Stimulated activated naive CD8-positive, alpha-beta T cell treated with anti-CD3 and anti-CD28 coated beads, Interleukin-15, amount 100 ng/mL, for 72 hours (primary cell): Measurements from ENCODE around the gene CTTNBP2NL.
"Not testable (repeated sequence)": the region's sequence is repeated elsewhere in the genome, so short reads cannot be mapped to it uniquely, and the experiment has no call there.

Experiments used
- ATAC-seq: fragments of 150-1000 bp; cut with Tn5 transposase; 2 replicates; pipeline ENCODE4 v1.10.0; 2021; ENCODE audit warnings: mild to moderate bottlenecking, moderate library complexity
- DNase-seq, 2 donors: peaks; one replicate each; pipeline ENCODE4 v3.0.0; 2021 to 2022
- H3K27ac Mint-ChIP-seq, 2 donors: one replicate each; pipeline ENCODE4 v1.8.0; 2022; ENCODE audit warnings: mild to moderate bottlenecking in 2 of 2, mixed read lengths in 2 of 2, moderate library complexity in 2 of 2
- H3K27me3 Mint-ChIP-seq: one replicate; pipeline ENCODE4 v1.8.0; 2022; ENCODE audit warnings: mixed read lengths
- H3K4me1 Mint-ChIP-seq: one replicate; pipeline ENCODE4 v1.8.0; 2022; ENCODE audit warnings: mild to moderate bottlenecking, mixed read lengths
- H3K4me3 Mint-ChIP-seq, 2 donors: one replicate each; pipeline ENCODE4 v1.8.0; 2022; ENCODE audit warnings: mild to moderate bottlenecking in 2 of 2, mixed read lengths in 2 of 2, moderate library complexity in 1 of 2
- H3K9me3 Mint-ChIP-seq, 2 donors: one replicate each; pipeline ENCODE4 v1.8.0; 2022; ENCODE audit warnings: mixed read lengths in 2 of 2

Gene CTTNBP2NL

DNA sequence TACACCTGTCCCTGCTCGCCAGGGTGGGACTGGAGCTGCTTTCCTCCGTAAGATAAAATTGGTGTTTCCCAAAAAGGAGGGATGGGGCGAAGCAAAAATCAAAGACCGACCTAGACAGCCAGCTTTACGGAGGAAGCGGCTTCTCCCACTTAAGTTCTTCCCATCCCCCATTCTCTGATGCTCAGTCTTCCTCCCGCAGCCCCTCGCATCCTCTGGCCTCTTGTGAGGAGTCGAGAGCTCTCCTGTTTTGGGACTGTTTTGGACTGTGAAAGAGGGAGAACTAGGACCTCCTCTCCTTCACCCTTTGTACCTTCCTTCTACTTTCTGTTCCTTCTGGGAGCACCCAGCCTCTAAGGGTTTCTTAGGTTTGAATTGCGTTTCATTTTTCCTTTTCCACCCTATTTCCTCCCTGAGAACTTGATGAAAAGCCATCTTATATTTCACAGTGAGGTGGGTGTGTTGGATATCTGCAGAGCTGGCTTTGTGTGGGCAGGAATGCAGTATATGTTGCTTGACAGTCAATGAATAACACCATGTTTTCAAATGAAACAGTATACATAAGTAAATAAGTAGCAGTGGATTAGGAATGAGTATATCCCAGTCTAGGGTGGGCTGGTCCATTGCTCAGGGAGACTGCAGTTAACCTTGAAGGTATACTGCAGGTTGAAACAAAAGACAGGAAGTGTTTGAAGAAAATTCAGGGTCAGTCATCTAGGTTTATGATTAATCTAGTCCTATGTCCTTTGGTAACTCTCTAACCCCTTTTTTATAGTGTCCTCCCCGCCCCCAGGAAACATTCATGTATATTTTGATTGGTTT lies 848 bp downstream of the CTTNBP2NL start:
- Mint-ChIP-seq H3K27me3 (peaks cover 29% of the 10 kb centered on the region), H3K27ac (peak overlapping the region in 1 of 2 donors; percentile 37)
- no peak for ATAC-seq

DNA sequence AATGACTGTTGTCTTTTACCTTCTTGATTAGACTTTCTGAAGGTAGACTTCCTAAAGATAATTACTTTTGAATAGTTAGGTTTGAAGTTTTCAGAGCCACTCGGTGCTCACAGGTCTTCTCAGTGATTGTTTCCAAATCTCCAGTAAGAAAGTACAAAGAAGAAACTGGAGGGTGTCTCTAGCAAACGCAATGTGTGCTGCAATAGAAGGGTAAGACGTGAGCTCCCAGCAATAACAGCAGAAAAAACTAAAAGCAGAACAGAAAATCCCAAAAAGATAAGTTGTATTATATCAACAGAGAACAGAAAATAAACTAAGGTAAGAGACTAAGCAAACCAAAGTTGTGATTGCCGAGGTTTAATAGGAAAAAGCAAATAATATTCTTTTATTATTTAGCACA lies 1.8 kb downstream of the CTTNBP2NL start:
- no peak overlapping the region for H3K27ac Mint-ChIP-seq
- H3K4me1 Mint-ChIP-seq: peaks cover 32% of the 10 kb centered on the region
- H3K27me3 Mint-ChIP-seq: peaks cover 21% of the 10 kb centered on the region
- DNase-seq (no peak), ATAC-seq (no peak)
- no peak overlapping the region for H3K4me3 Mint-ChIP-seq
- H3K9me3 Mint-ChIP-seq: no peaks in the 10 kb centered on the region

More for the DNA sequence above, 848 bp downstream of the CTTNBP2NL start:
- no peak for DNase-seq
- H3K4me1 Mint-ChIP-seq: peaks cover 32% of the 10 kb centered on the region
- no peaks in the 10 kb centered on the region for H3K9me3 Mint-ChIP-seq
- H3K4me3 Mint-ChIP-seq: peak overlapping the region; percentile 86 to 98

DNA sequence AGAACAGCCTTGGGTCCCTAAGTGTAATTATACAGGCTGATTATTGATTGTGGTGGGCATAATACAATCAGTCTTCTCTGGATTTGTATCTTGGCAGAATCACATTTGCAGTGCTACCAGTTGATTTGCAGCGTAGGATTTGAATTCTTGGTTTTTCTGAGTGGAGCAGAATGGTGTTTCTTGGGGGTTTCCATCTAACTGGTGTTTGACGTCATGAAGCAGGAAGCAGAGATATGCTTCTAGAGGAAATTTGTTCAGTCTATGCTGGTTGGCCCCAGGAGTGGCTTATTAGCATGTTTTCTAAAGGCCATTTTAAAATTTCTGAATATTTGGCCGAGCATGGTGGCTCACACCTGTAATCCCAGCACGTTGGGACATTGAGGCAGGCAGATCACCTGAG lies 3.4 kb downstream of the CTTNBP2NL start:
- Mint-ChIP-seq H3K9me3 (no peaks in the 10 kb centered on the region), H3K27ac (no peak overlapping the region), H3K4me3 (no peak overlapping the region), H3K27me3 (peaks cover 10% of the 10 kb centered on the region), H3K4me1 (peaks cover 24% of the 10 kb centered on the region)
- DNase-seq (no peak), ATAC-seq (no peak)

DNA sequence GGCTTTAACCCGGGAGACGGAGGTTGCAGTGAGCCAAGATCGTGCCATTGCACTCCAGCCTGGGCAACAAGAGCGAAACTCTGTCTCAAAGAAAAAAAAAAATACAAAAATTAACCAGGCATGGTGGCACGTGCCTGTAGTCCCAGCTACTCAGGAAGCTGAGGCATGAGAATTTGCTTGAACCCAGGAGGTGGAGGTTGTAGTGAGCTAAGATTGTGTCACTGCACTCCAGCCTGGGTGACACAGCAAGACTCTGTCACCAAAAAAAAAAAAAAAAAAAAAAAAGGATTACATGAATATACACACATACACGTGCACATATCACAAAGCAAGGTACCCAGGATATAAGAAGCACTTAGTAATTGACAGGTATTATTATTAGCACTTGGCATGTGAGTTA lies 4.7 kb downstream of the CTTNBP2NL start:
- not testable (repeated sequence) for H3K9me3 Mint-ChIP-seq, ATAC-seq, H3K4me3 Mint-ChIP-seq, DNase-seq, H3K27ac Mint-ChIP-seq
- H3K27me3 Mint-ChIP-seq: peaks cover 10% of the 10 kb centered on the region
- H3K4me1 Mint-ChIP-seq: peaks cover 15% of the 10 kb centered on the region

DNA sequence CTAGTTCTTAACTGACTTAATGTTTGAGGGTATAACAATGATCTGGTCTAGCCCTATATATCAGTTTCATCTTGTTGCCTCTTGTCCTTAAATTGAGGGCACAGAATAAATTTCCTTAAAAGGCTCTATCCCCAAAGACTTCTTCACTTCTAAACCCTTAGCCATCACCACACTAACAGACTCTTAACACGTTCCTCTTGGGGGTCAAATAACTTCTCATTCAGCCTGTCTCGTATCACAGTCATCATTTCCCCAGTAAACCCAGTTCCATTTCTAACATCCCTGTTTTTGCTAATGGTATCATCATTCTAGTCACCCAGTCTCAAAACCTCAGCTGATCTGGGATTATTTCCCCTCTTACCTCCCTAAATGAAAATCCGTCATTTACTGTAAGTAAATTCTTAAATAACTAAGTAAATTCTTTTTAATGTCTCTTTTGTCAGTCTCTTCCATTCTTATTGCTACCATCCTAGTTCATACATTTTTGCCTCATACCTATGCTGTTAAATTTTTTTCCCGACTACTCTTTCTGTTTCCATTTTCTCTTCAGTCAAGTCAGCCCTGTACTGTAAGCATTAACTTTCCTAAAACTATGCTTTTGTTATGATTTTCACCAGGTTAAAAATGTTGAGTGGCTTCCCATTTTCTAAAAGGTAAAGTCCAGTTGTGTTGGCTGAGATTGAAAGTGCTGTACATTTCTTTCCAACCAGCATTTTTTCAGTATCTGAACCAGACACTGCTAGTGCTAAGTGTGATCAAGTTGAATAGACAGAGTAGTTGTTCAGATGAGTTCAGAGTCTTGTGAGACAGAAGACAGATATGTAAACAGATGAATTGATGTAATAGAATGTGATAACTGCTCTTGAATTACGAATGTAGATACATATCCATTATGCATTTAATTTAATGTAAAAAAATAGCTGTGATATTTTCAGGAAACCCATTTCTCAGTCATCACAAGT lies 6.9 kb downstream of the CTTNBP2NL start:
- Mint-ChIP-seq H3K27me3 (no peaks in the 10 kb centered on the region), H3K4me1 (no peaks in the 10 kb centered on the region), H3K9me3 (no peaks in the 10 kb centered on the region), H3K27ac (no peak overlapping the region), H3K4me3 (no peak overlapping the region)
- ATAC-seq: no peak
- DNase-seq: no peak

DNA sequence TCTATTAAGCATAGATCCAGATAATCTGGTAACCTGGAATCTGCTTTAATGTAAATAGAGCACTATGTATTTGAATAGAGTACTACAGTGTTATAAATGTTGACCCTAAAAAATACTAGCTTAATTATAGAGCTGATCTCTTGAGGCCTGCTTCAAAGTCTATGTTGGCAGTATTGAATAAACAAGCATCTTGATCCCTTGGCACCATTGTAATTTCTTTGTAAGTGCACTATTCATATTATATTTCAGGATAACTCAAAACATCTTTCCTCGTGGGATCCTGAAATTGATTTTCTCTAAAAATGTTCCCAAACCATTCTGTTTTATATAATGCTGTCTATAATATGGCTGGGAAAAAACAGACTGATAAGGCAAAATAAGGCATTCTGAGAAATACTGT lies 10.8 kb downstream of the CTTNBP2NL start:
- H3K9me3 Mint-ChIP-seq: no peaks in the 10 kb centered on the region
- DNase-seq: no peak

DNA sequence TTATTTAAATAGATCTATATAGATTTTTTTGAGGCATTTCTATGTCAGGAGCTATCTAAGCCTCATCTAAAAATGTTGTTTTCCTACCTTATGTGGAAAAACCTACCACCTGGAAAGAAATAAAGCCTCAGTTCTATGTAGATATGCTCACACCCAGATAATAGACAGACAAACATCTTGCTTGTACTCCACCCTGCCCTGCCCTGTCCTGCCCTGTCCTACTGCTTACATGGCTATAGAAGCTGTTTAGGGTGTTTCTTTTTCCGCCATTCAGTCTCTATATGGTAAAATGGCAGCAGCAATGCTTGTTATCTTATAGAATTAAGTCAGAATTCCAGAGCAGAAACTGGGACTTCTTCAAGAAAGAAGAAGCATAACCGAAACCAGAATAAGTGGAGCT lies 13.4 kb downstream of the CTTNBP2NL start:
- no peak for ATAC-seq

More for the DNA sequence above, 10.8 kb downstream of the CTTNBP2NL start:
- ATAC-seq: no peak
- Mint-ChIP-seq H3K27me3 (no peaks in the 10 kb centered on the region), H3K4me1 (no peaks in the 10 kb centered on the region), H3K27ac (no peak overlapping the region), H3K4me3 (no peak overlapping the region)

DNA sequence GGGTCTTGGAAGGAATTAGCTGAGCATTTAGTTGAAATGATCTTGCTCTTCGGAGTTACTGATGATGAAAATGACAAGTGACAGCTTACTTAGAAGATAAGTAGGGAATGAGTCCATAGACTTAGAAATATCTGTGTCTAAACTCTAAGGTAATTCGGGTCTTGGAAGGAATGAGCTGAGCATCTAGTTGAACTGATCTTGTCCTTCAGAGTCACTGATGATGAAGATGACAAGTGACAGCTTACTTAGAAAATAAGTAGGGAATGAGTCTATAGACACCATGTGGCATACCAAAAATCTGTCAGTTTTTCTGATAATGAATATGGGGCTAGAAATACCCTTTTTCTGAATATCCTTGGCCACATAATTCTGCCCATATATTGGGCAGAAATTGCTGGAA lies 14.7 kb downstream of the CTTNBP2NL start:
- DNase-seq (no peak), ATAC-seq (no peak)
- H3K9me3 Mint-ChIP-seq: no peaks in the 10 kb centered on the region
- H3K4me1 Mint-ChIP-seq: no peaks in the 10 kb centered on the region
- H3K4me3 Mint-ChIP-seq: no peak overlapping the region
- H3K27me3 Mint-ChIP-seq: no peaks in the 10 kb centered on the region
- H3K27ac Mint-ChIP-seq: no peak overlapping the region

More for the DNA sequence above, 13.4 kb downstream of the CTTNBP2NL start:
- Mint-ChIP-seq H3K4me3 (no peak overlapping the region), H3K4me1 (no peaks in the 10 kb centered on the region), H3K27me3 (no peaks in the 10 kb centered on the region), H3K27ac (no peak overlapping the region), H3K9me3 (no peaks in the 10 kb centered on the region)
- no peak for DNase-seq

DNA sequence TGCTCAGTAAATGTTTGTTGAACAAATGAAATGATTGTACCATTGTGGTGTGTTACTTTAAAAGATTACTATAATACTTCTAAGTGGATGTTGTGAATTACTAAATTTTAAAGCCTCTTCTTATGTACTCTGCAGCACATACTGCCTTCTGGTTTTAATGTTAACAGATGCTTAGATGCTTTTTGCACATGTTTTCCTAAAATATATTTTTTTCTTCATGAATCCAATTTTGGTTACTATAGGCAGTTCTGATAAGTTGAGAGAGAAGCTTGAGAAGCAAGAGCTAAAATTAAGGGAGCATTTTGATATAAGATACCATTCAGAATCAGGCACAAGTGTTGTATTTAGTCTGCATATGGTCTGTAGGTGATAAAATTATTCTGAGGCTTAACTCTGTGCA lies 21.3 kb downstream of the CTTNBP2NL start:
- ATAC-seq: no peak

DNA sequence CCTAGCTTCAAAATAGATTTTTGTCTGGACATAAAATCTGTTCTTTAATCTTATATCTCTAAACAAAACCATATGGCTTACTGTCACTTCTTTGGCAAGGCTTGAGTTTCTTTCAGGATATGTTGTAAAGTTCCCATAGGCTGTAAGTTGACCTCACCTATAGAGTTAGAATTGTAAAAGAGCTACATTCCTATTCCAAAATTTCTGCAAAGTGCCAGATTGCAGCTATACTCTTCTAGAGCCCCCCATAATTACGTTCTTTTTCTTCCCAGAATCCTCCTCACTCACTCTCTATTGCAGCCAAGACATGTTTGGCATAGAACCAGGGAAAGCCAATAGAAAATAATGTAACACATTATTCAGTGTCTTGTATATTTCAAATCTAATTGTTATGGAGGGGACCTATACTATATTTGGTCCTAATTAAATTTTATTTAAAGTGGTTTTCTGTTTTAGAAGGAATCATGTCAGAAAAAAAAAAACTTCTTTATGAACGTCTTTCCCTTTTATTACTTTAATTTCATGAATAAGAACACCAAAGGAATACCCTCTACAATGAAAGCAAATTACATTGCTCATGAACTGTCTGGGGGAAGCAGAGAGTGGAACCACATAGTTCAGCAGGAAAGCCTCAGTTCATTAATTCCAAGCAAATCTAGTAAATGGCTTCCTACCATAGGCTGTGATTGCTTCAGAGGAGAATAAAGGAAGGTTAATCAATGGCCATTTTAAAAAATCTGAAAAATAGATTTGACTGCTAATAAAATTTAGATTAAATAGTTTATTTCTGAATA lies 22.3 kb downstream of the CTTNBP2NL start:
- DNase-seq (no peak), ATAC-seq (no peak)
- Mint-ChIP-seq H3K27ac (no peak overlapping the region), H3K9me3 (no peaks in the 10 kb centered on the region), H3K4me1 (no peaks in the 10 kb centered on the region), H3K27me3 (no peaks in the 10 kb centered on the region), H3K4me3 (no peak overlapping the region)

More for the DNA sequence above, 21.3 kb downstream of the CTTNBP2NL start:
- no peak for DNase-seq
- H3K4me3 Mint-ChIP-seq: no peak overlapping the region
- H3K9me3 Mint-ChIP-seq: no peaks in the 10 kb centered on the region
- no peaks in the 10 kb centered on the region for H3K27me3 Mint-ChIP-seq
- no peaks in the 10 kb centered on the region for H3K4me1 Mint-ChIP-seq
- no peak overlapping the region for H3K27ac Mint-ChIP-seq

DNA sequence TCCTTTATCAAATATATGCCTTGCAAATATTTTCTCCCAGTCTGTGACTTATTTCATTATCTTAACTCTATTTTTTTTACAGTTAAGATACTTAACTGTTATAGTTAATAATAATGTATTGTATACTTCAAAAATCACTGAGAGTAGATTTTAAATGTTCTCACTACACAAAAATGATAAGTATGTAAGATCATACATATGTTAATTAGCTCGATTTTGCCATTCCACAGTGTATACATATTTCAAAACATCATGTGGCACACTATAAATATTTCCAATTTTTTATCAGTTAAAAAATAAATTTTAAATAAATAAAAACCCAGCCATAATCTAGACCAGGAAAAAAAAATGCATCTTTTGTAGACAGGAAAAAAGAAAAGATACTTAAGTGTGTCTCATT lies 27.2 kb downstream of the CTTNBP2NL start:
- ATAC-seq (no peak), DNase-seq (no peak)
- H3K9me3 Mint-ChIP-seq: no peaks in the 10 kb centered on the region
- no peak overlapping the region for H3K27ac Mint-ChIP-seq
- H3K27me3 Mint-ChIP-seq: no peaks in the 10 kb centered on the region
- H3K4me3 Mint-ChIP-seq: no peak overlapping the region
- H3K4me1 Mint-ChIP-seq: no peaks in the 10 kb centered on the region

DNA sequence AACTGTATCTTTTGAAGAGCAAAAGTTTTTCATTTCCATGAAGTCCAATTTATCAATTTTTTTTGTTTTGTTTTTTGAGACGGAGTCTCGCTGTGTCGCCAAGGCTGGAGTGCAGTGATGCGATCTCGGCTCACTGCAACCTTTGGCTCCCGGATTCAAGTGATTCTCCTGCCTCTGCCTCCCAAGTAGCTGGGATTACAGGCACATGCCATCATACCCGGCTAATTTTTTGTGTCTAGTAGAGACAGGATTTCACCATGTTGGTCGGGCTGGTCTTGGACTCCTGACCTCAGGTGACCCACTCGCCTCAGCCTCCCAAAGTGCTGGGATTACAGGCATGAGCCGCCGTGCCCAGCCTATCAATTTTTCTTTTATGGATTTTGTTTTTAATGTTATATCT lies 27.7 kb downstream of the CTTNBP2NL start:
- not testable (repeated sequence) for ATAC-seq, H3K9me3 Mint-ChIP-seq, H3K27ac Mint-ChIP-seq, DNase-seq, H3K4me1 Mint-ChIP-seq, H3K27me3 Mint-ChIP-seq, H3K4me3 Mint-ChIP-seq

DNA sequence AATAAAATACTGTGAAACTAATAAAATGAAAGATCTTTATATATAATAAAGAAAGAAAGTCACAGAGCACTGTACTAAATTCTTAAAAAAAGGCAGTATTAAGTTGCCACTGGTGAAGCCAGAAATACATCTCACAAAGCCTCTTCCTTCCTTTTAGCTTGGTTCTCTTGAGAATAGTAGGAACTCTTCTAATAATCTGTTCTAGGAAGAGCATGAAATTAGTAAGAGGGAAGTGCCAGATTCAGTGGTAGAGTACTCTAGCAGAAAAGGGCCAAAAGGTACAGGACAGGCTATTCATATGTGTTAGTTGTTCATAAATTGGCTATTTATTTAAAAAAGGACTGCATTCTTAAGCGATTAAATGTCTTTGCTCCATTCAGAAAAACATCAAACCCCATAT lies 33.7 kb downstream of the CTTNBP2NL start:
- Mint-ChIP-seq H3K4me3 (no peak overlapping the region), H3K4me1 (no peaks in the 10 kb centered on the region), H3K27me3 (peaks cover 8% of the 10 kb centered on the region), H3K27ac (no peak overlapping the region), H3K9me3 (no peaks in the 10 kb centered on the region)
- DNase-seq (no peak), ATAC-seq (no peak)

DNA sequence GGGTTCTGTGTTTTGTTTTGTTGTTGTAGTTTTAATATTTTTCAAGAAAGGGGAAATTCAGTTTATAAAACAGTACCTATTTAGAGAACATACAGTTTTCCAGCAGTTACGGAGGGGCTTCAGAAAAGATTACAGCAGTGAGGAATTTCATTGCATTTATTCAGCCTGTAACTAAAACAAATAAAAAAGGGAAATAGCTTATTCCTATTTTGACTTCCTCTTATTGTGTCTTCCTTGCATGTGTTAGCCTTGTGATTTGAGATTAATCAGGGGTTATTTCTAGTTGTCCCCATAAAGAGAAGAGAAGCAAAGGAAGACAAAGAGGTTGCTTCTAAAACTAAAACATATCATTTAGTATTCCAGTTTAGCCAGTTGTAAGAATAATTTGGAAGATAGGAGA lies 35.0 kb downstream of the CTTNBP2NL start:
- DNase-seq: no peak
- Mint-ChIP-seq H3K27me3 (peaks cover 12% of the 10 kb centered on the region), H3K9me3 (no peaks in the 10 kb centered on the region), H3K4me3 (no peak overlapping the region), H3K27ac (no peak overlapping the region), H3K4me1 (no peaks in the 10 kb centered on the region)
- no peak for ATAC-seq

DNA sequence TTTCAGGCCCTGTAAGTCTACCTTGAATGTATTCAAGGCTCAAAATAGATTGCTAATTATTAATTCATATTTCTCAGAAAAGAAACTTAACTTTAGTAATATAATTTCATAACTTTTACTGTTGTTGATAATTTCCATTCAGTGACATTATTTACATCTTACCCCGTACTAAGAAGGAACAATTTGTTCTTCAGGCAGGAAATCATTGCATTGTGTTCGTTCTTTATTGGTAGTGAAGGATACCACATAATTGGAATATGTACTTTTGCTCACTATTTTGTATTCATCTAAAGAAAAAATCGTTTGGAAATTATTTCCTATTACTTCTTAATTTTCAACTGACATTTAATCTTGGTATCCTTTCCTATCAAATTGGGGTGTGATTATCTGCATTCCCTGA lies 39.4 kb downstream of the CTTNBP2NL start:
- Mint-ChIP-seq H3K27ac (no peak overlapping the region), H3K4me3 (no peak overlapping the region), H3K9me3 (no peaks in the 10 kb centered on the region), H3K4me1 (no peaks in the 10 kb centered on the region), H3K27me3 (peaks cover 23% of the 10 kb centered on the region)
- DNase-seq (no peak), ATAC-seq (no peak)
